ENCODE data around the gene ZC2HC1C. TPM values are rescaled to one million over a fixed set of nuclear protein-coding genes. Genes with fewer than 3 reads are reported as not detected.

The ZC2HC1C gene
- total and polyA plus RNA-seq, 2 of the 13 experiments (the other 11 are each of a cell fraction or from before 2014, with no cell fraction given), result 3.3 to 3.5 TPM

DNA sequence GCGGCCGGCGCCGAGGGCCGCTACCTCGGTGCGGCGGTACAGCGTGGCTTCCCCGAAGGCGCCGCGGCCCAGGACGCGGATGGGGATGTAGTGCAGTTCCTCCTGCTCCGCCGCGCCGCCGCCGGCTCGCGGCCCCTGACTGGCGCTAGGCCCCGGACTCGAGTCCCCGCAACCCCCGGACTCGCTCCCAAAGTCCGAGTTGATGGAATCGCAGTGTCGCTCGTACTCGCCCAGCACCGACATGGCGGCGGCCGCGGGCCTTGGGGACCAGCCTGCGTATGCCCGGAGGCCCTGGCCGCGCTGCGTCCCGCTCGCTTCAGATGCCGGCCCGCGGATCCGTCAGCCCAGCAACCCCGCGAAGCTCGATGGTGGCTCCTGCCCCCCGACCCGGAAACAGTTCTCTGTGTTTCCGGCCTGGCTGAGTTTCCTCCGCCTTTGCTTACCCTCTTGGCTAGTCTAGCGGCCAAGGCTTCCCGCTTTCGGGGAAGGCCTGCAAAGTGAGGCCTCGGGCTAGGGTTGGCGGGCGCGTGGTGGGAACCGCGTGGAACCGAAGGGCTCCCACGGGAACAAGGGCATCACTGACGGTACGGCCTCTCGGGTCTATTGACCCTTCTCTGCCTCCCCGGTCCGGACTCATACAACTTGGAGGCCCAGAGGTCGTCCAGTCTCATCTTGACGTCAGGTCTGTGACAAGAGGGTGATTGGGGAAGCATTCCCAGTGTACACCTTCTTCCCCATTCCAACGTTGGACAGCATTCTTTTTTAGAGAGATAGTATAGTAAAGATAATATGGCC lies 57.4 kb downstream of the ZC2HC1C start, which contains the start of gene NEK9 (continued):
- TF ChIP-seq, protein P1, sequence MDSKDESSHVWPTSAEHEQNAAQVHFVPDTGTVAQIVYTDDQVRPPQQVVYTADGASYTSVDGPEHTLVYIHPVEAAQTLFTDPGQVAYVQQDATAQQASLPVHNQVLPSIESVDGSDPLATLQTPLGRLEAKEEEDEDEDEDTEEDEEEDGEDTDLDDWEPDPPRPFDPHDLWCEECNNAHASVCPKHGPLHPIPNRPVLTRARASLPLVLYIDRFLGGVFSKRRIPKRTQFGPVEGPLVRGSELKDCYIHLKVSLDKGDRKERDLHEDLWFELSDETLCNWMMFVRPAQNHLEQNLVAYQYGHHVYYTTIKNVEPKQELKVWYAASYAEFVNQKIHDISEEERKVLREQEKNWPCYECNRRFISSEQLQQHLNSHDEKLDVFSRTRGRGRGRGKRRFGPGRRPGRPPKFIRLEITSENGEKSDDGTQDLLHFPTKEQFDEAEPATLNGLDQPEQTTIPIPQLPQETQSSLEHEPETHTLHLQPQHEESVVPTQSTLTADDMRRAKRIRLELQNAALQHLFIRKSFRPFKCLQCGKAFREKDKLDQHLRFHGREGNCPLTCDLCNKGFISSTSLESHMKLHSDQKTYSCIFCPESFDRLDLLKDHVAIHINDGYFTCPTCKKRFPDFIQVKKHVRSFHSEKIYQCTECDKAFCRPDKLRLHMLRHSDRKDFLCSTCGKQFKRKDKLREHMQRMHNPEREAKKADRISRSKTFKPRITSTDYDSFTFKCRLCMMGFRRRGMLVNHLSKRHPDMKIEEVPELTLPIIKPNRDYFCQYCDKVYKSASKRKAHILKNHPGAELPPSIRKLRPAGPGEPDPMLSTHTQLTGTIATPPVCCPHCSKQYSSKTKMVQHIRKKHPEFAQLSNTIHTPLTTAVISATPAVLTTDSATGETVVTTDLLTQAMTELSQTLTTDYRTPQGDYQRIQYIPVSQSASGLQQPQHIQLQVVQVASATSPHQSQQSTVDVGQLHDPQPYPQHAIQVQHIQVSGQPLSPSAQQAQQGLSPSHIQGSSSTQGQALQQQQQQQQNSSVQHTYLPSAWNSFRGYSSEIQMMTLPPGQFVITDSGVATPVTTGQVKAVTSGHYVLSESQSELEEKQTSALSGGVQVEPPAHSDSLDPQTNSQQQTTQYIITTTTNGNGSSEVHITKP (CRISPR knock-in tag; IDR thresholded peaks at IDR 0.05; ENCODE audit: low read depth), result peak; percentile 94
- TF ChIP-seq SIX4 (CRISPR knock-in tag; IDR thresholded peaks at IDR 0.05), result peak; percentile 61; the same call in 1 of the 2 replicates
- TF ChIP-seq, protein P2, sequence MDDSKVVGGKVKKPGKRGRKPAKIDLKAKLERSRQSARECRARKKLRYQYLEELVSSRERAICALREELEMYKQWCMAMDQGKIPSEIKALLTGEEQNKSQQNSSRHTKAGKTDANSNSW (CRISPR knock-in tag; IDR thresholded peaks at IDR 0.05; ENCODE audit: borderline replicate concordance), result no peak
- peak; percentile 96 for TF ChIP-seq EED (CRISPR knock-in tag; IDR thresholded peaks at IDR 0.05)
- TF ChIP-seq FOXJ3 (CRISPR knock-in tag; IDR thresholded peaks at IDR 0.05; ENCODE audit: borderline replicate concordance), result no peak; the same call in 1 of the 2 replicates
- peak; percentile 64 for TF ChIP-seq RXRA (CRISPR knock-in tag; IDR thresholded peaks at IDR 0.05)
- peak; percentile 48; the same call in 1 of the 2 replicates for TF ChIP-seq ZNF816 (CRISPR knock-in tag; IDR thresholded peaks at IDR 0.05; ENCODE audit: borderline replicate concordance)
- peak; percentile 66 for TF ChIP-seq ZNF143 (CRISPR knock-in tag; IDR thresholded peaks at IDR 0.05)
- peak; percentile 73; the same call in 1 of the 2 replicates for TF ChIP-seq TP53 (CRISPR knock-in tag; conservative IDR thresholded peaks at IDR 0.05)
- TF ChIP-seq ZNF644 (CRISPR knock-in tag; IDR thresholded peaks at IDR 0.05; ENCODE audit: low read depth), result no peak
- TF ChIP-seq RFX5 (IDR thresholded peaks at IDR 0.05; ENCODE audit: low read depth, low read length), result no peak
- no peak for TF ChIP-seq ZNF672 (CRISPR knock-in tag; IDR thresholded peaks at IDR 0.05)
- no peak for TF ChIP-seq NFE2L2 (IDR thresholded peaks at IDR 0.05; ENCODE audit: low read length)
- TF ChIP-seq, protein P3, sequence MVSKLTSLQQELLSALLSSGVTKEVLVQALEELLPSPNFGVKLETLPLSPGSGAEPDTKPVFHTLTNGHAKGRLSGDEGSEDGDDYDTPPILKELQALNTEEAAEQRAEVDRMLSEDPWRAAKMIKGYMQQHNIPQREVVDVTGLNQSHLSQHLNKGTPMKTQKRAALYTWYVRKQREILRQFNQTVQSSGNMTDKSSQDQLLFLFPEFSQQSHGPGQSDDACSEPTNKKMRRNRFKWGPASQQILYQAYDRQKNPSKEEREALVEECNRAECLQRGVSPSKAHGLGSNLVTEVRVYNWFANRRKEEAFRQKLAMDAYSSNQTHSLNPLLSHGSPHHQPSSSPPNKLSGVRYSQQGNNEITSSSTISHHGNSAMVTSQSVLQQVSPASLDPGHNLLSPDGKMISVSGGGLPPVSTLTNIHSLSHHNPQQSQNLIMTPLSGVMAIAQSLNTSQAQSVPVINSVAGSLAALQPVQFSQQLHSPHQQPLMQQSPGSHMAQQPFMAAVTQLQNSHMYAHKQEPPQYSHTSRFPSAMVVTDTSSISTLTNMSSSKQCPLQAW (CRISPR knock-in tag; IDR thresholded peaks at IDR 0.05), result peak; percentile 92
- TF ChIP-seq, protein P4, sequence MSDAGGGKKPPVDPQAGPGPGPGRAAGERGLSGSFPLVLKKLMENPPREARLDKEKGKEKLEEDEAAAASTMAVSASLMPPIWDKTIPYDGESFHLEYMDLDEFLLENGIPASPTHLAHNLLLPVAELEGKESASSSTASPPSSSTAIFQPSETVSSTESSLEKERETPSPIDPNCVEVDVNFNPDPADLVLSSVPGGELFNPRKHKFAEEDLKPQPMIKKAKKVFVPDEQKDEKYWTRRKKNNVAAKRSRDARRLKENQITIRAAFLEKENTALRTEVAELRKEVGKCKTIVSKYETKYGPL (CRISPR knock-in tag; IDR thresholded peaks at IDR 0.05), result peak; percentile 15; the same call in 1 of the 2 replicates
- peak; percentile 46; the same call in 1 of the 2 replicates for TF ChIP-seq NFYC (CRISPR knock-in tag; IDR thresholded peaks at IDR 0.05)
- TF ChIP-seq, protein P5, sequence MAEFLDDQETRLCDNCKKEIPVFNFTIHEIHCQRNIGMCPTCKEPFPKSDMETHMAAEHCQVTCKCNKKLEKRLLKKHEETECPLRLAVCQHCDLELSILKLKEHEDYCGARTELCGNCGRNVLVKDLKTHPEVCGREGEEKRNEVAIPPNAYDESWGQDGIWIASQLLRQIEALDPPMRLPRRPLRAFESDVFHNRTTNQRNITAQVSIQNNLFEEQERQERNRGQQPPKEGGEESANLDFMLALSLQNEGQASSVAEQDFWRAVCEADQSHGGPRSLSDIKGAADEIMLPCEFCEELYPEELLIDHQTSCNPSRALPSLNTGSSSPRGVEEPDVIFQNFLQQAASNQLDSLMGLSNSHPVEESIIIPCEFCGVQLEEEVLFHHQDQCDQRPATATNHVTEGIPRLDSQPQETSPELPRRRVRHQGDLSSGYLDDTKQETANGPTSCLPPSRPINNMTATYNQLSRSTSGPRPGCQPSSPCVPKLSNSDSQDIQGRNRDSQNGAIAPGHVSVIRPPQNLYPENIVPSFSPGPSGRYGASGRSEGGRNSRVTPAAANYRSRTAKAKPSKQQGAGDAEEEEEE (CRISPR knock-in tag; IDR thresholded peaks at IDR 0.05; ENCODE audit: borderline replicate concordance), result peak; percentile 41; the same call in 1 of the 2 replicates
- TF ChIP-seq, protein P6, sequence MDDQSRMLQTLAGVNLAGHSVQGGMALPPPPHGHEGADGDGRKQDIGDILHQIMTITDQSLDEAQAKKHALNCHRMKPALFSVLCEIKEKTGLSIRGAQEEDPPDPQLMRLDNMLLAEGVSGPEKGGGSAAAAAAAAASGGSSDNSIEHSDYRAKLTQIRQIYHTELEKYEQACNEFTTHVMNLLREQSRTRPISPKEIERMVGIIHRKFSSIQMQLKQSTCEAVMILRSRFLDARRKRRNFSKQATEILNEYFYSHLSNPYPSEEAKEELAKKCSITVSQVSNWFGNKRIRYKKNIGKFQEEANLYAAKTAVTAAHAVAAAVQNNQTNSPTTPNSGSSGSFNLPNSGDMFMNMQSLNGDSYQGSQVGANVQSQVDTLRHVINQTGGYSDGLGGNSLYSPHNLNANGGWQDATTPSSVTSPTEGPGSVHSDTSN (CRISPR knock-in tag; IDR thresholded peaks at IDR 0.05; ENCODE audit: borderline replicate concordance), result no peak
- TF ChIP-seq ZNF75D (CRISPR knock-in tag; IDR thresholded peaks at IDR 0.05; ENCODE audit: borderline replicate concordance), result no peak
- no peak for TF ChIP-seq DNMT3B (CRISPR knock-in tag; conservative IDR thresholded peaks at IDR 0.05)
